Measurements from ENCODE around the gene ARHGAP24.

GRCh38 chr4:85650908-85651307 is 176.0 kb downstream of the ARHGAP24 start:
- TF ChIP-seq, protein P1, sequence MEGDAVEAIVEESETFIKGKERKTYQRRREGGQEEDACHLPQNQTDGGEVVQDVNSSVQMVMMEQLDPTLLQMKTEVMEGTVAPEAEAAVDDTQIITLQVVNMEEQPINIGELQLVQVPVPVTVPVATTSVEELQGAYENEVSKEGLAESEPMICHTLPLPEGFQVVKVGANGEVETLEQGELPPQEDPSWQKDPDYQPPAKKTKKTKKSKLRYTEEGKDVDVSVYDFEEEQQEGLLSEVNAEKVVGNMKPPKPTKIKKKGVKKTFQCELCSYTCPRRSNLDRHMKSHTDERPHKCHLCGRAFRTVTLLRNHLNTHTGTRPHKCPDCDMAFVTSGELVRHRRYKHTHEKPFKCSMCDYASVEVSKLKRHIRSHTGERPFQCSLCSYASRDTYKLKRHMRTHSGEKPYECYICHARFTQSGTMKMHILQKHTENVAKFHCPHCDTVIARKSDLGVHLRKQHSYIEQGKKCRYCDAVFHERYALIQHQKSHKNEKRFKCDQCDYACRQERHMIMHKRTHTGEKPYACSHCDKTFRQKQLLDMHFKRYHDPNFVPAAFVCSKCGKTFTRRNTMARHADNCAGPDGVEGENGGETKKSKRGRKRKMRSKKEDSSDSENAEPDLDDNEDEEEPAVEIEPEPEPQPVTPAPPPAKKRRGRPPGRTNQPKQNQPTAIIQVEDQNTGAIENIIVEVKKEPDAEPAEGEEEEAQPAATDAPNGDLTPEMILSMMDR (IDR thresholded peaks at IDR 0.05 in 2 of 3, conservative IDR thresholded peaks at IDR 0.05 in 1 of 3; ENCODE audit: control insufficient read depth in 2 of 3, extremely low read depth in 1 of 3, insufficient read depth in 1 of 3, low read depth in 3 of 3, low read length in 3 of 3) = no peak
- TF ChIP-seq REST (IDR thresholded peaks at IDR 0.05; ENCODE audit: low read depth, low read length) = no peak
- TF ChIP-seq EED (IDR thresholded peaks at IDR 0.05; ENCODE audit: low read depth) = no peak
- no peak for TF ChIP-seq ELK1 (IDR thresholded peaks at IDR 0.05; ENCODE audit: low read depth, low read length)
- no peak for TF ChIP-seq BHLHE40 (IDR thresholded peaks at IDR 0.05; ENCODE audit: borderline replicate concordance in 1 of 2, low read depth in 2 of 2, low read length in 1 of 2)
- no peak for TF ChIP-seq GABPA (IDR thresholded peaks at IDR 0.05; ENCODE audit: low read depth)
- TF ChIP-seq SRF (IDR thresholded peaks at IDR 0.05; ENCODE audit: low read depth in 2 of 2, low read length in 2 of 2) = no peak
- TF ChIP-seq MAX (IDR thresholded peaks at IDR 0.05; ENCODE audit: low read depth, low read length) = no peak
- no peak for TF ChIP-seq POLR2AphosphoS5 (IDR thresholded peaks at IDR 0.05; ENCODE audit: low read length)
- no peak for TF ChIP-seq YY1 (IDR thresholded peaks at IDR 0.05; ENCODE audit: low read depth, low read length)
